ENCODE results near the gene MFN2. TPM values are rescaled to one million over a fixed set of nuclear protein-coding genes. Genes with fewer than 3 reads are reported as not detected.

Gene MFN2
- total RNA-seq = 69.5 and 76.3 TPM in 2 replicates

GRCh38 chr1:11979851-11980675 is at the start of gene MFN2:
Gene MFN2 (plus strand): TSS chr1:11980444. CDS start chr1:11989169, 8,725 bp downstream.

GRCh38 chr1:11934302-11935056 is 45.8 kb upstream of the MFN2 start, which contains the start of gene PLOD1:
Gene PLOD1 (plus strand): TSS chr1:11934717. CDS start chr1:11934780, 63 bp downstream.

Other genes with a start within 250 kb of the MFN2 start
- 45.1 and 89.8 TPM in 2 replicates for gene AGTRAP, start 244.3 kb upstream of the MFN2 start, total RNA-seq
- gene C1orf167, start 218.3 kb upstream of the MFN2 start, total RNA-seq = 0.58 and 0.99 TPM in 2 replicates
- 75.1 and 89.3 TPM in 2 replicates for gene MTHFR, start 174.5 kb upstream of the MFN2 start, total RNA-seq
- gene CLCN6, start 174.3 kb upstream of the MFN2 start, total RNA-seq = 16.2 and 22.5 TPM in 2 replicates
- gene NPPA, start 132.7 kb upstream of the MFN2 start, total RNA-seq = not detected in 2 replicates
- not detected in 2 replicates for gene NPPB, start 121.5 kb upstream of the MFN2 start, total RNA-seq
- 77.7 and 117 TPM in 2 replicates for gene KIAA2013, start 54.0 kb upstream of the MFN2 start, total RNA-seq
- gene PLOD1, start 45.7 kb upstream of the MFN2 start, total RNA-seq = 321 and 472 TPM in 2 replicates
- 23.1 and 29.1 TPM in 2 replicates for gene MIIP, start 39.1 kb downstream of the MFN2 start, total RNA-seq
- gene TNFRSF8, start 82.9 kb downstream of the MFN2 start, total RNA-seq = under 0.01 and 0.15 TPM in 2 replicates
- 25.6 and 43.0 TPM in 2 replicates for gene TNFRSF1B, start 186.5 kb downstream of the MFN2 start, total RNA-seq
- 40.4 and 50.6 TPM in 2 replicates for gene VPS13D, start 249.6 kb downstream of the MFN2 start, total RNA-seq